PC-3 (cell line): Measurements from ENCODE around the gene CASZ1. TPM values are rescaled to one million over a fixed set of nuclear protein-coding genes. Genes with fewer than 3 reads are reported as not detected.

Experiments used
- ATAC-seq: fragments of 200-7000 bp; cut with Tn5 transposase; 2 replicates; pipeline ENCODE4 v1.9.1; 2020; ENCODE audit warnings: mild to moderate bottlenecking, moderate library complexity
- BruUV-seq: library from RNA; stranded (reverse); fragments of 400-500 nt; replicated peaks from 2 replicates; lab custom pipeline; 2021; lab: Mats Ljungman, UMichigan
- CTCF ChIA-PET: fragments of 300-600 bp; sonication (Branson Sonifier 250); formaldehyde crosslinking; loops from one replicate; lab custom pipeline; 2022; ENCODE audit warnings: antibody characterized with exemption; lab: Charles Lee
- POLR2A ChIA-PET: fragments of 300-600 bp; sonication (Branson Sonifier 250); formaldehyde crosslinking; loops from one replicate; lab custom pipeline; 2022; ENCODE audit warnings: antibody characterized with exemption; ENCODE audit not compliant: unreplicated experiment; lab: Charles Lee
- DNase-seq: peaks from one replicate; pipeline ENCODE4 v3.0.0-alpha.2; 2015
- H2AFZ ChIP-seq: fragments of 300-600 bp; sonication (generic); 2 replicates; pipeline ENCODE4 v1.6.0; 2016; ENCODE audit warnings: antibody characterized with exemption, low read length
- H3F3A ChIP-seq: fragments of 300-600 bp; sonication (generic); one replicate; pipeline ENCODE4 v1.6.0; 2017; ENCODE audit warnings: antibody characterized with exemption, low read length, control low read depth, mild to moderate bottlenecking; ENCODE audit not compliant: unreplicated experiment
- H3K27ac ChIP-seq: fragments of 300-600 bp; sonication (generic); 2 replicates; pipeline ENCODE4 v1.5.1; 2016; ENCODE audit warnings: mild to moderate bottlenecking, low read length
- H3K27me3 ChIP-seq: fragments of 300-600 bp; sonication (generic); 2 replicates; pipeline ENCODE4 v1.6.1; 2016; ENCODE audit warnings: low read length, mixed read lengths
- H3K36me3 ChIP-seq: fragments of 300-600 bp; sonication (generic); 2 replicates; pipeline ENCODE4 v1.6.1; 2016; ENCODE audit warnings: low read depth, mixed run types, low read length, mixed read lengths
- H3K4me1 ChIP-seq: fragments of 300-600 bp; sonication (generic); 2 replicates; pipeline ENCODE4 v1.5.1; 2016; ENCODE audit warnings: low read length; ENCODE audit not compliant: insufficient read depth
- H3K4me2 ChIP-seq: fragments of 300-600 bp; sonication (generic); 2 replicates; pipeline ENCODE4 v1.6.0; 2016; ENCODE audit warnings: low read length
- H3K4me3 ChIP-seq: fragments of 300-600 bp; sonication (generic); 2 replicates; pipeline ENCODE4 v1.5.1; 2016; ENCODE audit warnings: mild to moderate bottlenecking, low read length, mixed read lengths
- H3K79me2 ChIP-seq: fragments of 300-600 bp; sonication (generic); 2 replicates; pipeline ENCODE4 v1.6.1; 2017; ENCODE audit warnings: low read length, mixed read lengths
- H3K9ac ChIP-seq: fragments of 300-600 bp; sonication (generic); 2 replicates; pipeline ENCODE4 v1.6.0; 2016; ENCODE audit warnings: mild to moderate bottlenecking, low read length
- H3K9me2 ChIP-seq: fragments of 300-600 bp; sonication (generic); replicated peaks from 2 replicates; pipeline ENCODE4 v1.6.1; 2016; ENCODE audit warnings: mixed run types, low read length, mixed read lengths
- H3K9me3 ChIP-seq: fragments of 300-600 bp; sonication (generic); 2 replicates; pipeline ENCODE4 v1.6.1; 2016; ENCODE audit warnings: low read length, mixed read lengths
- H4K20me1 ChIP-seq: fragments of 300-600 bp; sonication (generic); 2 replicates; pipeline ENCODE4 v1.6.1; 2016; ENCODE audit warnings: low read length, mixed read lengths
- EZH2 ChIP-seq: fragments of 300-600 bp; sonication (generic); IDR thresholded peaks from one replicate; pipeline ENCODE4 v1.6.1; 2017; ENCODE audit warnings: antibody characterized with exemption, mild to moderate bottlenecking, low read length; ENCODE audit not compliant: unreplicated experiment
- EZH2phosphoT487 ChIP-seq: fragments of 300-600 bp; sonication (generic); IDR thresholded peaks from 2 replicates; pipeline ENCODE4 v1.6.1; 2018; ENCODE audit warnings: mild to moderate bottlenecking, antibody characterized with exemption, low read length, borderline replicate concordance
- intact Hi-C: fragments of 100-400 bp; cut with micrococcal nuclease; formaldehyde crosslinking; loops from 2 replicates; pipeline ENCODE4 v1.9.0; 2023
- total RNA-seq: library from RNA; depleted of rRNA; stranded (reverse); fragments of >200 nt; gene quantifications from 2 replicates; pipeline ENCODE4 v1.2.3, GENCODE V29; 2014
- TF ChIP-seq, protein P1 (sequence below): fragments of 300-600 bp; sonication (generic); conservative IDR thresholded peaks from 2 replicates; pipeline ENCODE4 v1.5.1; 2017; ENCODE audit warnings: antibody characterized with exemption, low read depth, mild to moderate bottlenecking, low read length

The CASZ1 gene
- total RNA-seq, 1 experiment from 2014 or later = 12.8 TPM

DNA sequence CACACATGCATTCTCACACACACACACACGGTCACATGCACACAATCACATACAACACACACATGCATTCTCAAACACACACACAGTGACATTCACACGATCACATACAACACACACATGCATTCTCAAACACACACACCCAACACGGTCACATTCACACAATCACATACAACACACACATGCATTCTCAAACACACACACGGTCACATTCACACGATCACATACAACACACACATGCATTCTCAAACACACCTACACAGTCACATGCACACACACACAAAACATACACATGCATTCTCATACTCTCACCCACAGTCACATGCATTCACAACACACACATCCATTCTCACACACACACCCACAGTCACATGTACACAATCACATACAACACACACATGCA, 135.0 kb downstream of the CASZ1 start:
- no peak for TF ChIP-seq EZH2phosphoT487
- TF ChIP-seq, protein P1, sequence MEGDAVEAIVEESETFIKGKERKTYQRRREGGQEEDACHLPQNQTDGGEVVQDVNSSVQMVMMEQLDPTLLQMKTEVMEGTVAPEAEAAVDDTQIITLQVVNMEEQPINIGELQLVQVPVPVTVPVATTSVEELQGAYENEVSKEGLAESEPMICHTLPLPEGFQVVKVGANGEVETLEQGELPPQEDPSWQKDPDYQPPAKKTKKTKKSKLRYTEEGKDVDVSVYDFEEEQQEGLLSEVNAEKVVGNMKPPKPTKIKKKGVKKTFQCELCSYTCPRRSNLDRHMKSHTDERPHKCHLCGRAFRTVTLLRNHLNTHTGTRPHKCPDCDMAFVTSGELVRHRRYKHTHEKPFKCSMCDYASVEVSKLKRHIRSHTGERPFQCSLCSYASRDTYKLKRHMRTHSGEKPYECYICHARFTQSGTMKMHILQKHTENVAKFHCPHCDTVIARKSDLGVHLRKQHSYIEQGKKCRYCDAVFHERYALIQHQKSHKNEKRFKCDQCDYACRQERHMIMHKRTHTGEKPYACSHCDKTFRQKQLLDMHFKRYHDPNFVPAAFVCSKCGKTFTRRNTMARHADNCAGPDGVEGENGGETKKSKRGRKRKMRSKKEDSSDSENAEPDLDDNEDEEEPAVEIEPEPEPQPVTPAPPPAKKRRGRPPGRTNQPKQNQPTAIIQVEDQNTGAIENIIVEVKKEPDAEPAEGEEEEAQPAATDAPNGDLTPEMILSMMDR = no peak
- TF ChIP-seq EZH2 = no peak
- Histone ChIP-seq H2AFZ (no peak overlapping the region), H4K20me1 (no peaks in the 10 kb centered on the region), H3K4me2 (no peak overlapping the region), H3K9me3 (no peaks in the 10 kb centered on the region), H3K9ac (no peak overlapping the region), H3K79me2 (no peaks in the 10 kb centered on the region), H3K27ac (no peak overlapping the region), H3K9me2 (no peaks in the 10 kb centered on the region), H3F3A (no peaks in the 10 kb centered on the region), H3K4me1 (no peaks in the 10 kb centered on the region), H3K36me3 (no peaks in the 10 kb centered on the region), H3K27me3 (no peaks in the 10 kb centered on the region), H3K4me3 (no peak overlapping the region)
- POLR2A ChIA-PET = no interaction called here
- no TSS peak for BruUV-seq
- intact Hi-C loops = no loop called here
- ATAC-seq (no peak), DNase-seq (no peak)
- CTCF ChIA-PET = no interaction called here

DNA sequence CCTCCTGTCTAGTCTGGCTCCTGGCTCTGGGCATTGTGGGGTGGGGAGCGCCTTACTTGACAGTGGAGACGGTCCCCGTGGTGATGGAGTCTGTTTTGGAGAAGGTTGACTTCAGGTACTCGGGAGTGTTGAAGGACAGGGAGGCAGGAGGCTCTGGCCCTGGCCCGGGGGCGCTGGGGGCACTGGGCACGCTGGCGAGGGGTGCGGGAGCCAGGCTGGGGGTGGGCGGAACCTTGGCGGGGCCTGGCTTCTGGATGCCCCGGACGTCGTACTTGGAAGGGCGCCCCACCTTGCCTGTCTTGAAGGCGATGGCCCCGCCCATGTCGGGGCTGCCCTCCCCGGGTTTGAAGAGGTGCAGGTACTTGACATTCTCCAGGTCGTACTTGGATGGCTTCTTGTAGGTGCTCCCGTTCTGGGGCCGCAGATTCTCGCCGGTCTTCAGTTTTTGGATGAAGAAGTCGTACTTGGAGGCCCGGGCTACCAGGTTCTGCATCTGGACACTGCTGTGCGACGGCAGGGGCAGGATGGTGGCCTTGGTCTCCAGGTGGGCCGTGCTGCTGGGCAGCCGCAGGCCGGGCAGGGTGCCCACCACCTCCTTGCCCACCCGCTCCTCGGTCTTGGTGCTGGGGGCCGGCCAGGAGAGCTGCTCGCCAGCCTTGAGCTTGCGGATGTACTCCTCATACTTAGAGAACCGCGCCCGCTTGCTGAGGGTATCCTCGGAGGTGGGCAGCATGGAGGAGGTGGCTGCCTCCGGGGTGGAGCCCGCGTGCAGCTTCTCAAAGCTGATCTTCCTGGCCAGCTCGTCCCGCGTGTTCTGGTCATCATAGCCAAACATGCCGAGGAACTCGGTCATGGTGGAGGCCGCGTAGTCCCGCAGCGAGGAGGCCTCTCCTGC, 136.6 kb downstream of the CASZ1 start:
- Histone ChIP-seq H3K9me3 (no peaks in the 10 kb centered on the region), H3K4me3 (no peak overlapping the region), H3K36me3 (no peaks in the 10 kb centered on the region), H3K9me2 (no peaks in the 10 kb centered on the region), H2AFZ (no peak overlapping the region), H4K20me1 (no peaks in the 10 kb centered on the region), H3K27ac (no peak overlapping the region), H3K4me2 (no peak overlapping the region), H3K79me2 (no peaks in the 10 kb centered on the region), H3F3A (no peaks in the 10 kb centered on the region), H3K4me1 (no peaks in the 10 kb centered on the region), H3K27me3 (no peaks in the 10 kb centered on the region), H3K9ac (no peak overlapping the region)
- intact Hi-C loops = no loop called here
- CTCF ChIA-PET = no interaction called here
- ATAC-seq (no peak), DNase-seq (no peak)
- TF ChIP-seq, protein P1 = no peak
- TF ChIP-seq EZH2phosphoT487 = no peak
- no TSS peak for BruUV-seq
- POLR2A ChIA-PET = no interaction called here

DNA sequence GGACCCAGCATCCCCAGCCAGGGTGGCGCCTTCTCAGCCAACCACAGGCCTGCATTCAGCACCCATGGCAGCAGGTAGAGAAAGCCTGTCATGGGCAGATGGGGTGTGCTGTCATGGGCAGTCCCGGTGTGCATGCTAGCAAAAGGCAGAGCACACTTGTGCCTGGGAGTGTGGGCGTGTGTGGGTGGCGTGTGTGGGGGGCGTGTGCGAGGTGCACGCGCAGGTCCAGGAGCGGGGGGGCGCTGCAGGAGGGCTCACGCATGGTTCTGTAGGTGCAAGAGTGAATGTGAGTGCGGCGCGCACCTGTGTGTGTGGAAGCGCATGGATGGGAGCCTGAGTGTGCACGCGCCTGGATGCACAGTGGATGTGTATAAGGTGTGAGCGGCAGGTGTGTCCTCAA, 137.2 kb downstream of the CASZ1 start:
- no peak for DNase-seq
- H3K27me3 ChIP-seq = no peaks in the 10 kb centered on the region
- no peak overlapping the region for H3K4me3 ChIP-seq
- ChIA-PET POLR2A (no interaction called here), CTCF (no interaction called here)
- H3K79me2 ChIP-seq = no peaks in the 10 kb centered on the region
- H3K9me2 ChIP-seq = no peaks in the 10 kb centered on the region
- no peaks in the 10 kb centered on the region for H3F3A ChIP-seq
- TF ChIP-seq EZH2phosphoT487 = no peak
- TF ChIP-seq, protein P1 = no peak
- no peak for TF ChIP-seq EZH2
- BruUV-seq = no TSS peak
- intact Hi-C loops = no loop called here
- no peak for ATAC-seq
- no peak overlapping the region for H3K9ac ChIP-seq
- no peaks in the 10 kb centered on the region for H4K20me1 ChIP-seq
- no peak overlapping the region for H3K4me2 ChIP-seq
- no peaks in the 10 kb centered on the region for H3K9me3 ChIP-seq
- H3K36me3 ChIP-seq = no peaks in the 10 kb centered on the region
- no peak overlapping the region for H3K27ac ChIP-seq
- no peak overlapping the region for H2AFZ ChIP-seq
- H3K4me1 ChIP-seq = no peaks in the 10 kb centered on the region
